GM23338 (cell line): Measurements from ENCODE around the gene AP1G2.

ENCODE experiments used
- CREB1 ChIP-seq: fragments of 250-450 bp; sonication (Bioruptor Pico); IDR thresholded peaks from 2 replicates; pipeline ENCODE4 v1.5.0; 2020; ENCODE audit warnings: low read depth, mild to moderate bottlenecking, moderate library complexity
- EZH2 ChIP-seq: fragments of 200-600 bp; sonication (generic); IDR thresholded peaks from one replicate; pipeline ENCODE4 v1.8.0; 2017; ENCODE audit warnings: antibody characterized with exemption, mild to moderate bottlenecking, low read depth; ENCODE audit not compliant: unreplicated experiment
- EZH2phosphoT487 ChIP-seq: fragments of 200-600 bp; sonication (generic); IDR thresholded peaks from one replicate; pipeline ENCODE4 v1.8.1; 2018; ENCODE audit warnings: antibody characterized with exemption; ENCODE audit not compliant: unreplicated experiment
- JUNB ChIP-seq: IDR thresholded peaks from one replicate; pipeline ENCODE4 v1.6.1; 2016; ENCODE audit warnings: antibody characterized with exemption; ENCODE audit not compliant: unreplicated experiment
- POLR2AphosphoS5 ChIP-seq: IDR thresholded peaks from 2 replicates; pipeline ENCODE4 v1.6.1; 2016; ENCODE audit warnings: antibody characterized with exemption, low read depth
- STAT1 ChIP-seq: IDR thresholded peaks from one replicate; pipeline ENCODE4 v1.6.1; 2016; ENCODE audit warnings: antibody characterized with exemption; ENCODE audit not compliant: unreplicated experiment
- ZNF114 ChIP-seq: fragments of 250-450 bp; sonication (Bioruptor Pico); IDR thresholded peaks from 2 replicates; pipeline ENCODE4 v1.5.0; 2020; ENCODE audit warnings: mild to moderate bottlenecking, moderate library complexity
- ZNF331 ChIP-seq: fragments of 250-450 bp; sonication (Bioruptor Pico); IDR thresholded peaks from 2 replicates; pipeline ENCODE4 v1.5.0; 2020; ENCODE audit warnings: low read depth, mild to moderate bottlenecking, moderate library complexity
- TF ChIP-seq, protein P1 (sequence below): IDR thresholded peaks from 2 replicates; pipeline ENCODE4 v1.6.1; 2016; ENCODE audit warnings: antibody characterized with exemption
- TF ChIP-seq, protein P2 (sequence below), 2 experiments: fragments of 200-600 bp in 1 of 2; sonication (generic) in 1 of 2; conservative IDR thresholded peaks; 2 replicates each; pipeline versions ENCODE4 v1.5.1 to v1.6.1; 2016 to 2017; ENCODE audit warnings: antibody characterized with exemption in 2 of 2, low read depth in 2 of 2, mild to moderate bottlenecking in 2 of 2, moderate library complexity in 1 of 2
- TF ChIP-seq, protein P3 (sequence below): fragments of 250-450 bp; sonication (Bioruptor Pico); IDR thresholded peaks from 2 replicates; pipeline ENCODE4 v1.5.0; 2020; ENCODE audit warnings: mild to moderate bottlenecking, moderate library complexity
- TF ChIP-seq, protein P4 (sequence below): IDR thresholded peaks from one replicate; pipeline ENCODE4 v1.6.1; 2018; ENCODE audit warnings: antibody characterized with exemption; ENCODE audit not compliant: unreplicated experiment

DNA sequence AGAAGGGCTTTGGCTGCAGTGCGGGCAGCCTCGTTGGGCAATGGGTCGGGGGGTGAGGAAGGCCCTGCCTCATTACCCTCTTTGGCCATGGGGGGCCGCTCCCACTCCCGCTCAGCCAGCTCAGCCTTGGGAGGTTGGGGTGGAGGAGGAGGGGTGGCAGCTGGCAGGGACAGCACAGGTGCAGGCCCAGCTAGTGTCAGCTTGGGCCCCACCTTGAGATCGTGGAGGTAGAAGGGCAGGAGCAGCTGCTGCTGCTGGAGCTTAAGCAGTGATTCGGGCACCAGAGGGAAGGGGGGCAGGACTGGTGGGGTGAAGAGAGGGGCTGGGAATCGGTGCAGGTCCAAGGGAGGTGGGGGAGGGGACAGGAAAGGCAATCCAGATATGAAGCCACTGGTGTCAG, 42.0 kb downstream of the AP1G2 start:
- TF ChIP-seq, protein P1, sequence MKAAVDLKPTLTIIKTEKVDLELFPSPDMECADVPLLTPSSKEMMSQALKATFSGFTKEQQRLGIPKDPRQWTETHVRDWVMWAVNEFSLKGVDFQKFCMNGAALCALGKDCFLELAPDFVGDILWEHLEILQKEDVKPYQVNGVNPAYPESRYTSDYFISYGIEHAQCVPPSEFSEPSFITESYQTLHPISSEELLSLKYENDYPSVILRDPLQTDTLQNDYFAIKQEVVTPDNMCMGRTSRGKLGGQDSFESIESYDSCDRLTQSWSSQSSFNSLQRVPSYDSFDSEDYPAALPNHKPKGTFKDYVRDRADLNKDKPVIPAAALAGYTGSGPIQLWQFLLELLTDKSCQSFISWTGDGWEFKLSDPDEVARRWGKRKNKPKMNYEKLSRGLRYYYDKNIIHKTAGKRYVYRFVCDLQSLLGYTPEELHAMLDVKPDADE: no peak
- TF ChIP-seq CREB1 (CRISPR knock-in tag): no peak
- TF ChIP-seq, protein P2, sequence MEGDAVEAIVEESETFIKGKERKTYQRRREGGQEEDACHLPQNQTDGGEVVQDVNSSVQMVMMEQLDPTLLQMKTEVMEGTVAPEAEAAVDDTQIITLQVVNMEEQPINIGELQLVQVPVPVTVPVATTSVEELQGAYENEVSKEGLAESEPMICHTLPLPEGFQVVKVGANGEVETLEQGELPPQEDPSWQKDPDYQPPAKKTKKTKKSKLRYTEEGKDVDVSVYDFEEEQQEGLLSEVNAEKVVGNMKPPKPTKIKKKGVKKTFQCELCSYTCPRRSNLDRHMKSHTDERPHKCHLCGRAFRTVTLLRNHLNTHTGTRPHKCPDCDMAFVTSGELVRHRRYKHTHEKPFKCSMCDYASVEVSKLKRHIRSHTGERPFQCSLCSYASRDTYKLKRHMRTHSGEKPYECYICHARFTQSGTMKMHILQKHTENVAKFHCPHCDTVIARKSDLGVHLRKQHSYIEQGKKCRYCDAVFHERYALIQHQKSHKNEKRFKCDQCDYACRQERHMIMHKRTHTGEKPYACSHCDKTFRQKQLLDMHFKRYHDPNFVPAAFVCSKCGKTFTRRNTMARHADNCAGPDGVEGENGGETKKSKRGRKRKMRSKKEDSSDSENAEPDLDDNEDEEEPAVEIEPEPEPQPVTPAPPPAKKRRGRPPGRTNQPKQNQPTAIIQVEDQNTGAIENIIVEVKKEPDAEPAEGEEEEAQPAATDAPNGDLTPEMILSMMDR (conservative IDR thresholded peaks at IDR 0.05; ENCODE audit: low read depth in 2 of 2): peak in 1 of 2 experiments; percentile 45; a peak in 3 of 4 replicates
- no peak for TF ChIP-seq STAT1
- TF ChIP-seq POLR2AphosphoS5: no peak
- no peak for TF ChIP-seq EZH2
- TF ChIP-seq JUNB: no peak
- no peak for TF ChIP-seq EZH2phosphoT487
- no peak for TF ChIP-seq ZNF331
- TF ChIP-seq ZNF114: no peak
- TF ChIP-seq, protein P3, sequence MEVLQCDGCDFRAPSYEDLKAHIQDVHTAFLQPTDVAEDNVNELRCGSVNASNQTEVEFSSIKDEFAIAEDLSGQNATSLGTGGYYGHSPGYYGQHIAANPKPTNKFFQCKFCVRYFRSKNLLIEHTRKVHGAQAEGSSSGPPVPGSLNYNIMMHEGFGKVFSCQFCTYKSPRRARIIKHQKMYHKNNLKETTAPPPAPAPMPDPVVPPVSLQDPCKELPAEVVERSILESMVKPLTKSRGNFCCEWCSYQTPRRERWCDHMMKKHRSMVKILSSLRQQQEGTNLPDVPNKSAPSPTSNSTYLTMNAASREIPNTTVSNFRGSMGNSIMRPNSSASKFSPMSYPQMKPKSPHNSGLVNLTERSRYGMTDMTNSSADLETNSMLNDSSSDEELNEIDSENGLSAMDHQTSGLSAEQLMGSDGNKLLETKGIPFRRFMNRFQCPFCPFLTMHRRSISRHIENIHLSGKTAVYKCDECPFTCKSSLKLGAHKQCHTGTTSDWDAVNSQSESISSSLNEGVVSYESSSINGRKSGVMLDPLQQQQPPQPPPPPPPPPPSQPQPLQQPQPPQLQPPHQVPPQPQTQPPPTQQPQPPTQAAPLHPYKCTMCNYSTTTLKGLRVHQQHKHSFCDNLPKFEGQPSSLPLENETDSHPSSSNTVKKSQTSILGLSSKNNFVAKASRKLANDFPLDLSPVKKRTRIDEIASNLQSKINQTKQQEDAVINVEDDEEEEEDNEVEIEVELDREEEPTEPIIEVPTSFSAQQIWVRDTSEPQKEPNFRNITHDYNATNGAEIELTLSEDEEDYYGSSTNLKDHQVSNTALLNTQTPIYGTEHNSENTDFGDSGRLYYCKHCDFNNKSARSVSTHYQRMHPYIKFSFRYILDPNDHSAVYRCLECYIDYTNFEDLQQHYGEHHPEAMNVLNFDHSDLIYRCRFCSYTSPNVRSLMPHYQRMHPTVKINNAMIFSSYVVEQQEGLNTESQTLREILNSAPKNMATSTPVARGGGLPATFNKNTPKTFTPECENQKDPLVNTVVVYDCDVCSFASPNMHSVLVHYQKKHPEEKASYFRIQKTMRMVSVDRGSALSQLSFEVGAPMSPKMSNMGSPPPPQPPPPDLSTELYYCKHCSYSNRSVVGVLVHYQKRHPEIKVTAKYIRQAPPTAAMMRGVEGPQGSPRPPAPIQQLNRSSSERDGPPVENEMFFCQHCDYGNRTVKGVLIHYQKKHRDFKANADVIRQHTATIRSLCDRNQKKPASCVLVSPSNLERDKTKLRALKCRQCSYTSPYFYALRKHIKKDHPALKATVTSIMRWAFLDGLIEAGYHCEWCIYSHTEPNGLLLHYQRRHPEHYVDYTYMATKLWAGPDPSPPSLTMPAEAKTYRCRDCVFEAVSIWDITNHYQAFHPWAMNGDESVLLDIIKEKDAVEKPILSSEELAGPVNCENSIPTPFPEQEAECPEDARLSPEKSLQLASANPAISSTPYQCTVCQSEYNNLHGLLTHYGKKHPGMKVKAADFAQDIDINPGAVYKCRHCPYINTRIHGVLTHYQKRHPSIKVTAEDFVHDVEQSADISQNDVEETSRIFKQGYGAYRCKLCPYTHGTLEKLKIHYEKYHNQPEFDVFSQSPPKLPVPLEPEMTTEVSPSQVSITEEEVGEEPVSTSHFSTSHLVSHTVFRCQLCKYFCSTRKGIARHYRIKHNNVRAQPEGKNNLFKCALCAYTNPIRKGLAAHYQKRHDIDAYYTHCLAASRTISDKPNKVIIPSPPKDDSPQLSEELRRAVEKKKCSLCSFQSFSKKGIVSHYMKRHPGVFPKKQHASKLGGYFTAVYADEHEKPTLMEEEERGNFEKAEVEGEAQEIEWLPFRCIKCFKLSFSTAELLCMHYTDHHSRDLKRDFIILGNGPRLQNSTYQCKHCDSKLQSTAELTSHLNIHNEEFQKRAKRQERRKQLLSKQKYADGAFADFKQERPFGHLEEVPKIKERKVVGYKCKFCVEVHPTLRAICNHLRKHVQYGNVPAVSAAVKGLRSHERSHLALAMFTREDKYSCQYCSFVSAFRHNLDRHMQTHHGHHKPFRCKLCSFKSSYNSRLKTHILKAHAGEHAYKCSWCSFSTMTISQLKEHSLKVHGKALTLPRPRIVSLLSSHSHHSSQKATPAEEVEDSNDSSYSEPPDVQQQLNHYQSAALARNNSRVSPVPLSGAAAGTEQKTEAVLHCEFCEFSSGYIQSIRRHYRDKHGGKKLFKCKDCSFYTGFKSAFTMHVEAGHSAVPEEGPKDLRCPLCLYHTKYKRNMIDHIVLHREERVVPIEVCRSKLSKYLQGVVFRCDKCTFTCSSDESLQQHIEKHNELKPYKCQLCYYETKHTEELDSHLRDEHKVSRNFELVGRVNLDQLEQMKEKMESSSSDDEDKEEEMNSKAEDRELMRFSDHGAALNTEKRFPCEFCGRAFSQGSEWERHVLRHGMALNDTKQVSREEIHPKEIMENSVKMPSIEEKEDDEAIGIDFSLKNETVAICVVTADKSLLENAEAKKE: no peak
- TF ChIP-seq, protein P4, sequence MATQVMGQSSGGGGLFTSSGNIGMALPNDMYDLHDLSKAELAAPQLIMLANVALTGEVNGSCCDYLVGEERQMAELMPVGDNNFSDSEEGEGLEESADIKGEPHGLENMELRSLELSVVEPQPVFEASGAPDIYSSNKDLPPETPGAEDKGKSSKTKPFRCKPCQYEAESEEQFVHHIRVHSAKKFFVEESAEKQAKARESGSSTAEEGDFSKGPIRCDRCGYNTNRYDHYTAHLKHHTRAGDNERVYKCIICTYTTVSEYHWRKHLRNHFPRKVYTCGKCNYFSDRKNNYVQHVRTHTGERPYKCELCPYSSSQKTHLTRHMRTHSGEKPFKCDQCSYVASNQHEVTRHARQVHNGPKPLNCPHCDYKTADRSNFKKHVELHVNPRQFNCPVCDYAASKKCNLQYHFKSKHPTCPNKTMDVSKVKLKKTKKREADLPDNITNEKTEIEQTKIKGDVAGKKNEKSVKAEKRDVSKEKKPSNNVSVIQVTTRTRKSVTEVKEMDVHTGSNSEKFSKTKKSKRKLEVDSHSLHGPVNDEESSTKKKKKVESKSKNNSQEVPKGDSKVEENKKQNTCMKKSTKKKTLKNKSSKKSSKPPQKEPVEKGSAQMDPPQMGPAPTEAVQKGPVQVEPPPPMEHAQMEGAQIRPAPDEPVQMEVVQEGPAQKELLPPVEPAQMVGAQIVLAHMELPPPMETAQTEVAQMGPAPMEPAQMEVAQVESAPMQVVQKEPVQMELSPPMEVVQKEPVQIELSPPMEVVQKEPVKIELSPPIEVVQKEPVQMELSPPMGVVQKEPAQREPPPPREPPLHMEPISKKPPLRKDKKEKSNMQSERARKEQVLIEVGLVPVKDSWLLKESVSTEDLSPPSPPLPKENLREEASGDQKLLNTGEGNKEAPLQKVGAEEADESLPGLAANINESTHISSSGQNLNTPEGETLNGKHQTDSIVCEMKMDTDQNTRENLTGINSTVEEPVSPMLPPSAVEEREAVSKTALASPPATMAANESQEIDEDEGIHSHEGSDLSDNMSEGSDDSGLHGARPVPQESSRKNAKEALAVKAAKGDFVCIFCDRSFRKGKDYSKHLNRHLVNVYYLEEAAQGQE: no peak
